ENCODE results near the gene LIG3. TPM values are rescaled to one million over a fixed set of nuclear protein-coding genes. Genes with fewer than 3 reads are reported as not detected.

The LIG3 gene
- total and polyA plus RNA-seq, 2 of the 4 experiments (the other 2 are of a cell fraction), result 36.4 to 41.9 TPM

- Histone ChIP-seq H2AK5ac (ENCODE audit: low read depth, low read length) (no peak overlapping the region), H4K8ac (ENCODE audit: low read depth in 2 of 2, low read length in 2 of 2) (no peak overlapping the region), H2BK20ac (ENCODE audit: low read depth, low read length) (no peak overlapping the region), H3K9me3 (ENCODE audit: control insufficient read depth, insufficient read depth, low read length) (no peaks in the 10 kb centered on the region), H3K27me3 (ENCODE audit: control insufficient read depth, insufficient read depth, low read length) (no peaks in the 10 kb centered on the region), H3K4ac (ENCODE audit: low read depth, low read length) (no peak overlapping the region), H4K20me1 (ENCODE audit: insufficient read depth, low read length) (no peaks in the 10 kb centered on the region), H3K4me1 (ENCODE audit: control insufficient read depth, insufficient read depth, low read length) (peaks cover 13% of the 10 kb centered on the region), H2AK9ac (replicated peaks; ENCODE audit: low read depth, low read length, poor library complexity) (no peak overlapping the region), H3K36me3 (ENCODE audit: control insufficient read depth, insufficient read depth, low read length) (peaks cover 45% of the 10 kb centered on the region), H3K4me3 (ENCODE audit: insufficient read depth, low read depth, low read length) (no peak overlapping the region), H3K4me2 (ENCODE audit: low read depth, low read length) (no peak overlapping the region), H3K56ac (ENCODE audit: extremely low read depth, insufficient read depth, low read length) (no peak overlapping the region), H2BK15ac (ENCODE audit: low read depth, low read length) (no peak overlapping the region), H3K14ac (replicated peaks; ENCODE audit: low read depth, low read length) (no peak overlapping the region), H3K79me1 (ENCODE audit: low read depth in 1 of 2, low read length in 2 of 2) (peaks cover 7 to 13% of the 10 kb centered on the region in 2 experiments; a peak in 3 of 4 replicates), H4K91ac (ENCODE audit: insufficient read depth, low read depth, low read length) (no peak overlapping the region), H2BK120ac (ENCODE audit: low read depth, low read length) (no peak overlapping the region), H3K9me1 (ENCODE audit: insufficient read depth, low read length) (peaks cover 14% of the 10 kb centered on the region), H2AFZ (replicated peaks; ENCODE audit: low read length, poor library complexity) (no peak overlapping the region), H4K5ac (ENCODE audit: low read depth, low read length) (no peak overlapping the region), H3K18ac (ENCODE audit: low read depth, low read length) (no peak overlapping the region), H3K23ac (ENCODE audit: low read depth, low read length) (no peak overlapping the region), H2BK5ac (ENCODE audit: low read depth, low read length, poor library complexity, severe bottlenecking) (no peak overlapping the region), H3K27ac (ENCODE audit: insufficient read depth, low read length) (no peak overlapping the region), H3K9ac (ENCODE audit: low read depth, low read length) (no peak overlapping the region)
- no CpG with 5 or more reads among the region's 2 CpGs for WGBS, 2 experiments (ENCODE audit: extremely low coverage in 2 of 2, insufficient read length in 1 of 2)
- no TSS peak for BruUV-seq (replicated peaks)
- ATAC-seq (ENCODE audit: low read depth) (no peak), DNase-seq (no peak)
- ChIA-PET POLR2A (ENCODE audit: unreplicated experiment) (no interaction called here), CTCF (no interaction called here)
- dilution Hi-C loops (cut with HindIII; ENCODE audit: low sequenced_read_pairs, unreplicated experiment), result no loop called here
- intact Hi-C loops (cut with micrococcal nuclease), result loop anchor here (10.0 kb wide), 1 partner anchor 552 kb away; no protein-coding TSS in a partner anchor
- TF ChIP-seq FOS (IDR thresholded peaks at IDR 0.05; ENCODE audit: low read depth, low read length) (no peak), RFX5 (IDR thresholded peaks at IDR 0.05; ENCODE audit: low read depth, low read length) (no peak), MAFK (IDR thresholded peaks at IDR 0.05; ENCODE audit: low read depth, low read length) (no peak), POLR2A (IDR thresholded peaks at IDR 0.05; ENCODE audit: low read depth, low read length) (no peak), NFE2L2 (IDR thresholded peaks at IDR 0.05; ENCODE audit: low read depth, low read length) (no peak), MAZ (IDR thresholded peaks at IDR 0.05; ENCODE audit: borderline replicate concordance, low read depth, low read length) (no peak)
- TF ChIP-seq, protein P1, sequence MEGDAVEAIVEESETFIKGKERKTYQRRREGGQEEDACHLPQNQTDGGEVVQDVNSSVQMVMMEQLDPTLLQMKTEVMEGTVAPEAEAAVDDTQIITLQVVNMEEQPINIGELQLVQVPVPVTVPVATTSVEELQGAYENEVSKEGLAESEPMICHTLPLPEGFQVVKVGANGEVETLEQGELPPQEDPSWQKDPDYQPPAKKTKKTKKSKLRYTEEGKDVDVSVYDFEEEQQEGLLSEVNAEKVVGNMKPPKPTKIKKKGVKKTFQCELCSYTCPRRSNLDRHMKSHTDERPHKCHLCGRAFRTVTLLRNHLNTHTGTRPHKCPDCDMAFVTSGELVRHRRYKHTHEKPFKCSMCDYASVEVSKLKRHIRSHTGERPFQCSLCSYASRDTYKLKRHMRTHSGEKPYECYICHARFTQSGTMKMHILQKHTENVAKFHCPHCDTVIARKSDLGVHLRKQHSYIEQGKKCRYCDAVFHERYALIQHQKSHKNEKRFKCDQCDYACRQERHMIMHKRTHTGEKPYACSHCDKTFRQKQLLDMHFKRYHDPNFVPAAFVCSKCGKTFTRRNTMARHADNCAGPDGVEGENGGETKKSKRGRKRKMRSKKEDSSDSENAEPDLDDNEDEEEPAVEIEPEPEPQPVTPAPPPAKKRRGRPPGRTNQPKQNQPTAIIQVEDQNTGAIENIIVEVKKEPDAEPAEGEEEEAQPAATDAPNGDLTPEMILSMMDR (conservative IDR thresholded peaks at IDR 0.05; ENCODE audit: low read depth, low read length), result no peak
- in situ Hi-C loops (cut with MboI; ENCODE audit: low sequenced_read_pairs), result loop anchor here (25.0 kb wide), 1 partner anchor 594 kb away; the partner anchor contains the start of genes AP2B1 and PEX12
Measured at GRCh38 chr17:34993031-34993430, 12.7 kb downstream of the LIG3 start.
